ENCODE results near the gene VEPH1. TPM values are rescaled to one million over a fixed set of nuclear protein-coding genes. Genes with fewer than 3 reads are reported as not detected.
A peak's percentile ranks its signal among the peaks of the same experiment; 100 is the strongest.

Gene VEPH1
- total RNA-seq (2014; rRNA removed; shearing (Covaris generic)), result 0.67 and 3.3 TPM in 2 replicates

GRCh38 chr3:157502916-157503595, at the start of gene VEPH1:
Gene VEPH1 (minus strand): TSS chr3:157503416. CDS start chr3:157495349, 8,067 bp downstream.
- H3K27me3 ChIP-seq (ENCODE audit: control insufficient read depth, insufficient read depth, low read length), result no peaks in the 10 kb centered on the region
- no peaks in the 10 kb centered on the region for H3K36me3 ChIP-seq (replicated peaks; ENCODE audit: control insufficient read depth, insufficient read depth, low read length)
- H3K4me3 ChIP-seq (ENCODE audit: insufficient read depth, low read depth, low read length), result no peak within 1 kb of the TSS
- peak; percentile 4 for DNase-seq

DNA sequence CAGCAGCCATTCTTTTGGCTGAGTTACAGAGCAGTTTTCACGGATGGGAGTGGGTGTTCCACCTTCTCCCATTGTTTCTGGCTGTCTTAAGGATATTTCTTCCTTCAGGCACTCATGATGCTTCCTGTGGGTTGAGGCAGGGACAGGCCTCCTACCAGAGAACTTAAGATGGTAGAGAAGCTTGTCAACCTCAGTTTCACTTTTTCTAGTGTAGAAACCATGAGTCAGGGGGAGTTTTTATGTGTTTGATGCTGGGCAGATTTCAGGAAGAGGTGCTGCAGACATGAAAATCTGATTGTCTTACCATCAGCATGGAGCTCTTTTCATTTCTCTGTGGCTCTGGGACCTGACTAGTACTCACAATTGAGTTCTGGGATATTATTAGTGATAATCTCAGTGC, 48.7 kb upstream of the VEPH1 start:
- H3K4me3 ChIP-seq (ENCODE audit: insufficient read depth, low read depth, low read length), result no peak overlapping the region
- no peaks in the 10 kb centered on the region for H3K36me3 ChIP-seq (replicated peaks; ENCODE audit: control insufficient read depth, insufficient read depth, low read length)
- DNase-seq, result no peak
- no peaks in the 10 kb centered on the region for H3K27me3 ChIP-seq (ENCODE audit: control insufficient read depth, insufficient read depth, low read length)

- Histone ChIP-seq H3K4me3 (ENCODE audit: insufficient read depth, low read depth, low read length) (no peak overlapping the region), H3K36me3 (replicated peaks; ENCODE audit: control insufficient read depth, insufficient read depth, low read length) (no peaks in the 10 kb centered on the region), H3K27me3 (ENCODE audit: control insufficient read depth, insufficient read depth, low read length) (no peaks in the 10 kb centered on the region)
- DNase-seq, result no peak
These were observed 46.3 kb upstream of the VEPH1 start for GRCh38 chr3:157549498-157549897.

DNA sequence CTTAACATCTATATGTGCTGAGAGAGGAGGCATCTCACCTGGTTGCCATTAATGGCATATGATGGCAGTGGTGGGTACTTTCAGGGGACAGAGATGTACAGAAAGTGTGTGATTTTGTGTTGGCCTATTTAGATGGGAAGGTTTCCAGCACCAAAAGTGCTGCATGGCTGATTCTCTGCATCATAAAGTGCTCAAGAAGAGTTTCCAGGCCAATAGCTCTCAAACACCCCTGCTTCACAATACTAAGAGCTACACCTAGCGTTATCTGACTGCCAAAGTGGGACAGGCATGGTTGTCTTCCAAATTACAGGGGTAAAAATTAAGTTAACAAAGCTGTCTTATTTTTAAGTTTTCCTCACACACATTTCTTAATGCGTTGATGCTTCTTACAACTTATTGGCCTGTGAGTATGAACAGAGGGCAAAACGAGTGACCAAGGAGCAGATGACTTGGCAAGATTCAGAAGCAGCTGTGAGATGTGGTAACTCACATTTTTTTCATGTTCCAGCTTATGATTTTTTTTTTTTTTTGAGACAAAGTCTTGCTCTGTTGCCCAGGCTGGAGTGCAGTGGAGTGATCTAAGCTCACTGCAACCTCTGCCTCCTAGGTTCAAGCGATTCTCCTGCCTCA, 41.4 kb upstream of the VEPH1 start:
- no peak for DNase-seq
- Histone ChIP-seq H3K4me3 (ENCODE audit: insufficient read depth, low read depth, low read length) (no peak overlapping the region), H3K36me3 (replicated peaks; ENCODE audit: control insufficient read depth, insufficient read depth, low read length) (no peaks in the 10 kb centered on the region), H3K27me3 (ENCODE audit: control insufficient read depth, insufficient read depth, low read length) (peaks cover 2% of the 10 kb centered on the region; the same call in 1 of the 2 replicates)

DNA sequence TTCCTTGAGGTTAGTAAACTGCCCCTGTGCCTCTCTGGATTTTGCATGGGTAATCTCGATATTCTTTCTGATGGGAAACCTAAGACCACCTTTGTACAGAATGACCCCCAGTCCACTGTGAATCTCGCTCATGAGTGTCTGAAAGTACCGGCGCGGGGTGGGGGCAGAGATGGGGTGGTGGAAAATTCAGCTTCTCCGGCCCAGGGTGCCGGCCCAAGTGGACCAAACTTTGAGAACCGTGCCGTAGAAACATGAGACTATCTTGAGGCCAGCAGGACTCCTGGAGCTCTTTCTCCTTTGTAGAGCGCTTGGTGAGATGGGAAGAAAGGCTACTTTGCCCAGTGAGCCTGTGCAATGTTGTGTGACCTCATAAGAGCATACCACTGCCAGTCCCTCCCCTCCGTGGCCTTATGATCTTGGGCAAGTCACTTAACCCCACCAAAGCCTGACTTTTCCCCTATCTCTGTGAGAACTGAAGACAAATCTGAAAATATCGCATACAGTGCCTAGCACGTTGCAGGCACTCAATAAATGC, 40.4 kb upstream of the VEPH1 start:
- peaks cover 2% of the 10 kb centered on the region; the same call in 1 of the 2 replicates for H3K27me3 ChIP-seq (ENCODE audit: control insufficient read depth, insufficient read depth, low read length)
- DNase-seq, result no peak
- peak overlapping the region; percentile 47 for H3K4me3 ChIP-seq (ENCODE audit: insufficient read depth, low read depth, low read length)
- H3K36me3 ChIP-seq (replicated peaks; ENCODE audit: control insufficient read depth, insufficient read depth, low read length), result no peaks in the 10 kb centered on the region

- Histone ChIP-seq H3K36me3 (replicated peaks; ENCODE audit: control insufficient read depth, insufficient read depth, low read length) (no peaks in the 10 kb centered on the region), H3K27me3 (ENCODE audit: control insufficient read depth, insufficient read depth, low read length) (peaks cover 2% of the 10 kb centered on the region; the same call in 1 of the 2 replicates), H3K4me3 (ENCODE audit: insufficient read depth, low read depth, low read length) (peak overlapping the region; percentile 47)
- DNase-seq, result peak; percentile 81
These were observed 39.7 kb upstream of the VEPH1 start for GRCh38 chr3:157542711-157543500.

DNA sequence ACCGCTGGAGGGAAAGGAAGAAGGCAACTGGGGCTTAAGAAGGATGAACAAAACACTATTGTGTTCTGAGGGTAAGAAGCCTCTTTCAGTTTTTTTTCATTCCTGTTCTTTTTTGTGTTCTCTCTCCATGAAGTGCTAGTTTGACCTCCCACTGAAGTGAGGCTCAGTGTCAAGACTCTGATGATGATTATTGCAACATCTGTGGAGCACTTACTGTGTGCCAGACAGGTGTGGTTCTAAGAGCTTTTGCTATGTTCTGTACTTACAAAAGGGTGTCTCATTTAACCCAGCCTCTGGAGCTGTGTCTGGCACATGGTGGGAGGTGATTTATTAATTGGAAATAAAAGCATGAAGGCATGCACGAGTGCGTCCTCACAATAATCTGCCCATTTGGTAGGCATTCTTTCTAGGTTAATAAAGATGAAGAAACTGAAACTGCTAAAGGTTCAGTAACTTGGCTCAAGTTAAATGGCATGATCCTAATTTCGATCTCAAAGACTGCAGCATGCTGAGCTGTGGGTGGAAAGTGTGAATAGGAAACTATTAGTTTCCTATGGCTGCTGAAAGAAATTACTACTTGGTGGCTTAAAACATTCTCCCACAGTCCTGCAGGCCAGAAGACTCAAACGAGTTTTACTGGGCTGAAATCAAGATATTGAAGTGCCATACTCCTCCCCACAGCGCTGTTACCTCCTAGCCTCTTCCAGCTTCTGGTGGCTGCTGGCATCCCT, 38.5 kb upstream of the VEPH1 start:
- no peak overlapping the region for H3K4me3 ChIP-seq (ENCODE audit: insufficient read depth, low read depth, low read length)
- no peaks in the 10 kb centered on the region for H3K36me3 ChIP-seq (replicated peaks; ENCODE audit: control insufficient read depth, insufficient read depth, low read length)
- H3K27me3 ChIP-seq (ENCODE audit: control insufficient read depth, insufficient read depth, low read length), result peaks cover 2% of the 10 kb centered on the region; the same call in 1 of the 2 replicates
- DNase-seq, result no peak

GRCh38 chr3:157540656-157541055, 37.4 kb upstream of the VEPH1 start:
- H3K27me3 ChIP-seq (ENCODE audit: control insufficient read depth, insufficient read depth, low read length), result peaks cover 2% of the 10 kb centered on the region; the same call in 1 of the 2 replicates
- H3K36me3 ChIP-seq (replicated peaks; ENCODE audit: control insufficient read depth, insufficient read depth, low read length), result no peaks in the 10 kb centered on the region
- no peak overlapping the region for H3K4me3 ChIP-seq (ENCODE audit: insufficient read depth, low read depth, low read length)
- DNase-seq, result no peak

DNA sequence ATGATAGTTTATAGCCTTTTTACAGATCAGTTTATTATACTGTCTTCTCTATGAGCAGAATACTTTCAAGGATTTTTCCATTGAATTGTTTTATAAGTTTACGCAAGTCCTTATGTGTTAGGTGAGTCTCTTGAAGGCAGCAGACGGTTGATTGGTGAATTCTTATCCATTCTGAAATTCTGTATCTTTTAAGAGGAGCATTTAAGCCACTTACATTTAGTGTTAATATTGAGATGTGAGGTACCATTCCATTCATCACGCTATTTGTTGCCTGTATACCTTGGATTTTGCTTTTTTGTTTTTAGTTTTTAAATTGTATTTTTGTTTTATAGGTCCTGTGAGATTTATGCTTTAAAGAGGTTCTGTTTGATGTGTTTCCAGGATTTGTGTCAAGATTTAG, 32.5 kb upstream of the VEPH1 start:
- H3K27me3 ChIP-seq (ENCODE audit: control insufficient read depth, insufficient read depth, low read length), result no peaks in the 10 kb centered on the region
- H3K36me3 ChIP-seq (replicated peaks; ENCODE audit: control insufficient read depth, insufficient read depth, low read length), result no peaks in the 10 kb centered on the region
- no peak overlapping the region for H3K4me3 ChIP-seq (ENCODE audit: insufficient read depth, low read depth, low read length)
- DNase-seq, result no peak

DNA sequence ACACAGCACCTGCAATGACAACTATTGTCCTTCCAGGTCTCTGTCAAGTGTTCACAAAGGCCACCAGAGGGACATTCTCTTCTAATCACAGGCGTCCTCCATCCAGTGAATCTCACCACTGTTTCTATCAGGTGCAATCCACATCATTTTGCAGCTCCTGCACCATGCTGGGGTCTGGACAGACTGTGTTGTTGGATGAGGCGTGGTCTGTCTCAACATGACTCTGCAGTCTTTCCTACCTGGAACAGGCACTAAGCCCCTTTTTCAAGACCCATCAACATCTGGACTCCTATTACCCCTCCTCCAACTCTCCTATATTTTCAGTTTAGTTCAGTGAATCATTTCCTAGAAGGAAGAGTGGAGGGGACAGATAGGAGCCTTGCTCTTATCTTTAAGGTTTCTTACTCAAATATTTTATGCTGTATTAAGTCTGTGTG, 31.5 kb upstream of the VEPH1 start:
- no peak for DNase-seq
- Histone ChIP-seq H3K4me3 (ENCODE audit: insufficient read depth, low read depth, low read length) (no peak overlapping the region), H3K27me3 (ENCODE audit: control insufficient read depth, insufficient read depth, low read length) (no peaks in the 10 kb centered on the region), H3K36me3 (replicated peaks; ENCODE audit: control insufficient read depth, insufficient read depth, low read length) (no peaks in the 10 kb centered on the region)

DNA sequence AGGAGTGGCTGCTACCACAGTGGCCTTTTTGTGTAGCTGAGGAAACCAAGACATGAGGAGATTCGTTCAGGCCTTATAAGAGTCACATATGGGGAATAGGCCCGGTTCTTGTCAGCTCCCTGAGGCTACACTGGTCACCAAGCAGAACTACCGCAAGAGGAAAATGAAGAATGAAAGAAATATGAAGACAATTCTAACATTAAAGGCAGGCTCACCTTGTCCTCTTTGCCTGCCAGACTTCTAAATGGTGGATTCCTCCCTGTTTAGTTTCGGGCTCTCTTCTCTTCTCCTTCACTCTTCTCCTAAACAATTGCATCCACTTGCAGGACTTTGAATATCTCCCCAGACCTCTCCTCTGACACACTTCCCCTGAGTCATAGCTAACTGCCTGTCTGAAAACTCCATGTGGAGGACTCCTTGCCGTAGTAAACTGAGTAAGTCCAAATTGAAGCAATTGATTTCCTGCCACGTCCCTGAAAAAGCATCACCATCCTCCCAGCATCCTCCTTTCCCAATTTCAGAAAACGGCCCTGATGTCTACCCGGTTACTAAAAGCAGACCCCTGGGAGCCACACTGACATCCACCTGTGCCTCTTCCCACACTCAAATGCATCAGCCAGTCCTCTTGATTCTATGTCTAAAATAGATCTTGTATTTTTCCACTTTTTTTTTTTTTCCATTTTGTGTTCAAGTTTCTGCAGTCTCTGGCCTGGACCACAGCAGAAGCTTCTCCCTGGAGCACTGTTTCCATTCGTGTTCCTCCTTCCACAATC, 30.3 kb upstream of the VEPH1 start:
- H3K36me3 ChIP-seq (replicated peaks; ENCODE audit: control insufficient read depth, insufficient read depth, low read length), result no peaks in the 10 kb centered on the region
- no peak for DNase-seq
- H3K4me3 ChIP-seq (ENCODE audit: insufficient read depth, low read depth, low read length), result no peak overlapping the region
- H3K27me3 ChIP-seq (ENCODE audit: control insufficient read depth, insufficient read depth, low read length), result no peaks in the 10 kb centered on the region

GRCh38 chr3:157532529-157533297, 29.5 kb upstream of the VEPH1 start:
- no peaks in the 10 kb centered on the region for H3K27me3 ChIP-seq (ENCODE audit: control insufficient read depth, insufficient read depth, low read length)
- no peak overlapping the region for H3K4me3 ChIP-seq (ENCODE audit: insufficient read depth, low read depth, low read length)
- H3K36me3 ChIP-seq (replicated peaks; ENCODE audit: control insufficient read depth, insufficient read depth, low read length), result no peaks in the 10 kb centered on the region
- DNase-seq, result peak; percentile 61

- Histone ChIP-seq H3K27me3 (ENCODE audit: control insufficient read depth, insufficient read depth, low read length) (no peaks in the 10 kb centered on the region), H3K4me3 (ENCODE audit: insufficient read depth, low read depth, low read length) (no peak overlapping the region), H3K36me3 (replicated peaks; ENCODE audit: control insufficient read depth, insufficient read depth, low read length) (no peaks in the 10 kb centered on the region)
- no peak for DNase-seq
These were observed 28.6 kb upstream of the VEPH1 start for GRCh38 chr3:157531771-157532170.

Measured in H7 (cell line).